NCI-H2081 (cell line): ENCODE data around the gene UBE2M.
"Not testable (repeated sequence)": the region's sequence is repeated elsewhere in the genome, so short reads cannot be mapped to it uniquely, and the experiment has no call there.

Experiments
- DNase-seq, 2 experiments: peaks; one replicate each; lab custom pipeline; 2025; lab: John Stamatoyannopoulos, UW

The UBE2M gene

DNA sequence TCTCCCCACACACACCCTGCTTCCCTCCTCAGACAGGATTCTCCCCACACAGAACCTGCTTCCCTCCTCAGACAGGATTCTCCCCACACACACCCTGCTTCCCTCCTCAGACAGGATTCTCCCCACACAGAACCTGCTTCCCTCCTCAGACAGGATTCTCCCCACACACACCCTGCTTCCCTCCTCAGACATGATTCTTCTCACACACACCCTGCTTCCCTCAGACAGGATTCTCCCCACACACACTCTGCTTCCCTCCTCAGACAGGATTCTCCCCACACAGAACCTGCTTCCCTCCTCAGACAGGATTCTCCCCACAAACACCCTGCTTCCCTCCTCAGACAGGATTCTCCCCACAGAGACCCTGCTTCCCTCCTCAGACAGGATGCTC is 19.2 kb downstream of the UBE2M start:
- not testable (repeated sequence) for DNase-seq

DNA sequence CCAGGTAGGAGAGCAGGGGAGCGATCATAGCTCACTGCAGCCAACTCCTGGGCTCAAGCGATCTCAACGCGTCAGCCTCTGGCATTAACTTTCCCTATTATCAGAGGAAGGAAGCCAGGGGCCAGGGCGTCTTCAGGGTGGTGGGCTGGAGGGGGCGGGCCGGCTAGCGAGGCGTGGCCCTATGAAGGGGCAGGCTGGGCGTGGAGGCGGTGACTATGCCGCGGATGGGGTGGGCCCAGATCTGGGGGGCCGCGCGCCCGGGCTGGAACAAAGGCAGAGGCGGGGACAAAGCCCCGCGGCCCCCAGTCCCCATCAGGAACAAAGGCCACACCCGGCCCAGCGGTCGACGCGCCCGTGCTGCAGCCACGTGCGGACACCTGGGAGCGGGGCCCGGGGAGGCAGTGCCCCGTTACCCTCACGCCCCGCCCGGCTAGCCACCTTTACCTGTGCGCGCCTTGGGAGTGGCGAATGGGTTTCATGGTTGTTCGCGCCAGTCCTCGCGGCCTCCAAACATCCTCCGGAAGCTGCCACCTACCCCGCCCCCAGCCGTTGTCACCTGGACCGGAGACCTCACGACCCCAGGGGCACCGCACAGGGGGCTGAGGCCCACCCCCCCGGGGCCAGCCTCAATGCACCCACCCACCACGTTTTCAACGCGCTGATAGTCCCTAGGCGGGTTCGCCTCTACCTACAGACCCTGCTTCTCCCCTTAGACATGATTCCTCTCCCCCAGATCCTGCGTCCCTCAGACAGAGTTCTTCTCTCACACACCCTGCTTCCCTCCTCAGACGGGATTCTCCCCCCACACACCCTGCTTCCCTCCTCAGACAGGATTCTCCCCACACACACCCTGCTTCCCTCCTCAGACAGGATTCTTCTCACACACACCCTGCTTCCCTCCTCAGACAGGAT is 19.9 kb downstream of the UBE2M start:
- DNase-seq = no peak

DNA sequence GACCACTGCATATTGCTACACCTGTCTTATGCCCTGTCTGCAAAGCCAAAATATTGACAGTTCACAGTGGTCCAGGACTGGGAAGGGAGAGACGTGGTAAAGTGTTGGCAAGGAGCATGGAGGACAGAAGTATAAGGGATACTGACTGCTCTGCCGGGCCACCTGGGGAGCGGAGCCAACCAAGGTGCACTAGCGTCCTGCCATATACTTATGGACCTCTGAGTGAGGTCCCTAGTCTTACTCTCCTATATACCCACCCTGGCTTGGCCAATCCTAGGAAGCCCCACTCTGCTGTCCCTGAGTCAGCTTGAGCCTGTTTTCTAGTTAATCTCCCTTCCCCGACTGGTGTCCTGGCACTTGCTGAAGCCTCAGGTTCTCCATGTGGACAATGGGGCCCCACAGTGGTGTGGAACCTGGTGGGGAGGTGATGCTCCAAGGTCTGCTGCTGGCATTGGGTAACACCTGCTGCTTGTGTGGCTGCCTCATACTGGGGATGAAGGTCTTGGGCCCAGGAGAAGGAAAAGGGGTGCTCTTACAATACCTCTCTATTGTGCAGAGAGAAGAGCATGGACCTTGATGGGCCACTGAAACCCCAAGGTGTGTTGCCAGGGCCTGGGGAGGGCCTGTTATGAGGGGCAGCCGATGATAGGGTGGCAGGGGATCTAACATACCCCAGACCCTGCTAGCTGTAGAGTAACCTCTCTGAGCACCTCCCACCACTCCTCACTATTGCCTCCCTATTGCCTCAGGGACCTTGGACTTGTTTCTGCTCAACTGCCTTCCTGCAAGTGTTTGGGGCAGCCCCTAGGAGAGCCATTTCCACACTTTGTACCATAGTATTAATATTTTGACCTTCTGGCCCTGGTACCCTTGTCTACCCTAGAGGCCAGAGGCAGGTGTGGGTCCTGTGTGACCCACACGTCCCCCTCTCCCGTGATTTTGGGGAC is 21.3 kb downstream of the UBE2M start:
- DNase-seq = no peak

DNA sequence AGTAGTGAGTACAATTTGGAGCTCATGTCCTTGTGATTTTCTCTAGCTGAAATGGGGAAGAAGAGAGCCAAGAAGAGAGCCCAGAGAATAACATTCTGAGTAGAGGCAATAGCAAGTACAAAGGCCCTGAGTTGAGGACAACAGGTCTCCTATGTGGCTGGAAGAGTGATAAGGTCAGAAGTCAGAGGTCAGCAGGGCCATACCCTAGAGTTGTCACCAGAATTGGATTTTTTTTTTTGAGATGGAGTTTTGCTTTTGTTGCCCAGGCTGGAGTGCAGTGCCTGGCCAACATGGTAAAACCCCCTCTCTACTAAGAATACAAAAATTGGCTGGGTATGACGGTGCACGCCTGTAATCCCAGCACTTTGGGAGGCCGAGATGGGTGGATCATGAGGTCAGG is 22.6 kb downstream of the UBE2M start:
- no peak for DNase-seq

DNA sequence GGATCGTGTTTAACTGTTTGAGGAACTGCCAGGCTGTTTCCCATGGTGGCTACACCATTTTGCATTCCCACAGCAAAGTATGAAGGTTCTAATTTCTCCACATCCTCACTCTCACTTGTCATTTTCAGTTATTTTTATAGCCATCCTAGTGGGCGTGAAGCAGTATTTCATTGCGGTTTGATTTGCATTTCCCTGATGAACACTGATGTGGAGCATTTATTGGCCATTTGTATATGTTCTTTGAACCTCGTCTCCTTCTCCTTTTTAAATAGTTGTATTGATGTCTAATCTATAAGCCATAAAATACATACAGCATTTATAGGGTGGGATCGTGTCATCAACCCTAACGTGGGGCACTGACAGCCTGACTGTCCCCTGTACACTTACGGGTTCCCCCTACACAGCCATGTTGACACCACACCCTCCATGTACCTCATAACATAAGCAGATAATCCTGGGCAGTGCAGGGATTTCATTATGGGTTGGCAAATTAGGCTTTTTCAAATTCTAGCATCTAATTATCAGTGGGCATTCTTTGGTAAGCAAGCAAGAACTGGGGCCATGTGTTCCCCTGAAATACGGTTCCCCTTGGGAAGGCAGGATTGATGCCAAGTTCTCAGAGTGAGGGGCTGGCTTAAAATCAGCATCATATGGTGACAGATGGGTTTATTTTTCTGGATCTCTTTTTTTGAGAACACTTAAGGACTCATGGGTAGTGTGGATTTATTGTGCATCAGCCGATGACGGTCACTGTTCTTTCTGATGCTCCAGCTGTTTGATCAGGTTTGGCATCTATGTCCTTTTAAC is 27.2 kb downstream of the UBE2M start:
- DNase-seq = no peak

DNA sequence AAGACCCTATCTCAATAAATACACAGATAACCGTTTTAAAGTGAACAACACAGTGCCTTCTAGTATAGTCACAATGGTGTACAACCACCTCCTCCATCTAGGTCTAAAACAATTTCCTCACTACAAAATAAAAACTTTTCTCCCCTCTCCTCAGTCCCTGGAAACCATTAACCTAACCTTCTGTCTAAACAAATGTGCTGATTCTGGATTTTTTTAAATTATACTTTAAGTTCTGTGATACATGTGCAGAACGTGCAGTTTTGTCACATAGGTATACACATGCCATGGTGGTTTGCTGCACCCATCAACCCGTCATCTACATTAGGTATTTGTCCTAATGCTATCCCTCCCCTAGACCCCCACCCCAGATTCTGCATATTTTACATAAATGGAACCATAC is 29.0 kb downstream of the UBE2M start:
- no peak for DNase-seq

DNA sequence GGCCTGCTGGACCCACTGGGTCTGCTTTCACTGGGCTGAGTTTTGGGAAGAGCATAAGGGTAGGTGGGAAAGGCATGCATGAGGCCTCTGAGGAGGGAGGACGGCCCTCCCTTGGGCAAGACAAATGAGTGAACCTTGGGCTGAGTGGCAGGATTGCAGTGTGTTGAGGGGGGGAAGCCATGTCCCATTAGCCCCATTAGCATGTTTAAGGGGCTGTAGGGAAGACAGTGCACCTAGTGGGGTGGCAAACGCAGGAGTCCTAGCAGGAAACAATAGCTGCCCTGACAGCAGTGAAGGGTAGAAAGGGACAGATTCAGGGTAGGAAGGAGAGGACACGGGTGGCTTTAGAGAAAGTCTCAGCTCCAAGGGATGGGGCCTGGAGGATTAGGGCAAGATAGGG is 35.7 kb downstream of the UBE2M start:
- DNase-seq = no peak

DNA sequence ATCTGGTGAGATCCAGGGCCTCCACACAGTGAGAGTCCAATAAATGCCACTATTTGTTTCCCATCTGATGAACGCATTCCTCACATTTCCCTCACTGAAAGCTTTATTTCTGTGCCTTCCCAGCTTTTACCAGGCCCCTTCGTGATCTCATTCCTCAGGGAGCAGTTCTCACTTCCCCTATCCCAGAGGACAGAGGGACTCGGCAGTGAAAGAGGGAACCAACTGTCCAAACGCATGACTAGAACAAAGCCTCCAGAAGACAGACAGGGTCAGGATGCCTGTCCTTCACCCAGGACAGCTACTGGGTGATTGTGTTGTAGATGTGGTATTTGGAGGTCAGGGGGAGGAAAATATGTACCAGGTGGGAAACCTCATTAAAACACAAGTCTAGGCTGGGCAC is 36.8 kb downstream of the UBE2M start:
- no peak for DNase-seq

DNA sequence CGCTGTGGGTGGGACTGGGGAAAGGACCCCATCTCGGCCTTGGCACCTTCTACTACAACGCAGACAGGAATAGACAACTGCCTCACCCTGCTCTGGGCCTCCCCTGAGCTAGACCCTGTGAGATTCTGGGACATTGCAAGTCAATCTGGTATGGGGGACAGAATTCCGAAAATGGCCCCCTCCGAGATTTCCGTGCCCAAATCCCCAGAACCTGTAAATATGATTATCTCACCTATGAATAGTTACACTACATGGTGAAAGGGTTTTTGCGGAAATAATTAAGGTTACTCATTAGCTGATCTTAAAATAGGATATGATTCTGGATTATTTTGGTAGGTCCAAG is 38.2 kb downstream of the UBE2M start:
- DNase-seq = no peak

DNA sequence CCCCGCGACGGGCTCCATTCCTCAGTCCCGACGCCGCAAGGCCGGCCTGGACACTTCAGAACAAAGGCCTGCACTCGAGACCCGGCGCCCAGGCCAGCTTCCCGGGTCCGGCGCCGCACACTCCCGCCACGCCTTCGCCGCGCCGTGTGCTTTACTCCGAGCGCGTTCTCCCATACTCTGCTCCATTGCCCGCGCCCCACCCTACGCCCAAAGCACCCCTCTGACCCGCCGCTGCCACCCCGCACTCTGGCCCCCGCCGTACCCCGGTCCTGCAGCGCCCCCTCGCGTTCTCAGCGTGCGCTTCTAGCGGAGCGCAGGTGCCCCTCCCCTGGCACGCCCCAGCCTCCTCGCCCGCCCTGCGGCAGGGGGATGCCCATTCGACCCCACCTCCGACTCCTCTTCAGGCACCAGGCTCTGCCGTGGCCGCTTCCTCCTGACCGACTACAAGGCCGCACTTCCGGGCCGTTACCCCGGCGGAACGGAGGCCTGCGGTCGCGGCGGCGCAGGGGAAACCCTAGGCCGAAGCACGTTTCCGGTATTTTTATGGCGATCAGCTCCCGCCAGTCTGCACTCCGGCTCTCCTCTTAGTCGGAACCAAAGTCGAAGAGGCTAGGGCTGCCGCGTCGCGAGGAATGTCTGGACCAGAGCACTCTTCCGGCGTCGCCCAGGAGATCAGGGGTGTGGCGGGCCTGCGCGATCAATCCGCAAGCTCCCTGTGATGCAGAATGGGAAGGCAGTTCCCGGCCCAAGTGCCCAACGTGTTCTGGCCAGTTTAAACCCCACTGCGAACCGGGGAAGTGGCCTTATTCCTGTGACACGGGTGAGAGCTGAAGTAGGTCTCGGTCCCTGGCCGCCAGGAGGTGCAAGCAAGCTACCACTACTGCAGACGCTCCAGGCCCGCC is 38.8 kb downstream of the UBE2M start, which contains the start of gene ZBTB45:
Gene ZBTB45, minus strand, starts transcription at position 456 of the 902 bp plus-strand sequence. CDS start 2,137 bp downstream, outside the sequence.
- DNase-seq = peak; percentile 95 to 97

DNA sequence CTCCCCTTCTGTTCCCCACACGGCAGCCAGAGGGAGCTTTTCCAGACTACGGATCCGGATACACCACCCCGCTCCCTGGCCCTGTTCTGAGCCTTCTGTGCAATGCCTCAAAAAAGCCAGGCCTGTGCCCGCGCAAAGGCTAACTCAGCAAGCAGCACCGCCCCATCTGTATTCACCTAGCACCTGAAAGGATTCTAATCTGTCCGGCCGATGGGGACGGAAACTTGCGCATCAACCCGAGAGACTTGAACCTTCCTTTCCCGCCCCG is 39.4 kb downstream of the UBE2M start:
- peak; percentile 47 to 60 for DNase-seq

DNA sequence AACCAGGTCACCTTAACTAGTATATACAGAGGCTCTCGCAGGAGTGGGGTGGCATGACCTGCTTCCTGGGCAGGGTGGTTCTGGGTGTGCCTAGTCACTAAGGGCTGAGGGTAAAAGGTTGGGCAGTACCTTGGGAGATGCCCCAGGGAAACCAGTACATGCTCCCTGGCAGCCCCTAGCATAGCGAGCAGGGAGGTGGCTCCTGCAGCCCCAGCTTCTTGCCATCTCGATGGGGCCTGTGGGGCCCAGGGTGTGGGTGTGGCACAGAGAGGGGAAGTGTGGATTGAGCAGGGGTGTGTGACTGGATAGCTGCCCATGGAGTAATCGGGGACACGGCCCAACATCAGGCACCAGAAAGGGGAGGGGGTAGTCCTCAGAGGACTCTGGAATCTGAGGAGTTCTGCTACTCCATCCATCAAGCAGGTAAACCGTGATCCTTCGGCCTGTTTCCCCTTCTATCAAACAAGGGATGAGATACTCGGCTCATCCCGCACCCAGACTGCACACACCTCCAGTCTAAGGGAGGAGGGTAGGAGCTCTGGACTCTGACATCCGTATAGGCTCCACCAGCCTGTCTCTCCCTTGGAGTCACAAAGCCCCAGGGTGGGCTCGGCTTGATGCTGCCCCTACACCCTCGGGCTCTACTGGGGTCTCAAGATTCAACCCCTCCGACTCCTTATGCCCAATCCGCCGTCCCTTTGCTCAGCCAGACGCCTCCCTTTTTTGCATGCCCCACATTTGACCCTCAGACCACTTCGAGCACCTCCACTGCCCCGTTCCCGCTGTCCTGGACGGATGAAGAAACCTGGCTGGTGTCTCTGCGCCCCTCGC is 39.9 kb downstream of the UBE2M start:
- DNase-seq = no peak

DNA sequence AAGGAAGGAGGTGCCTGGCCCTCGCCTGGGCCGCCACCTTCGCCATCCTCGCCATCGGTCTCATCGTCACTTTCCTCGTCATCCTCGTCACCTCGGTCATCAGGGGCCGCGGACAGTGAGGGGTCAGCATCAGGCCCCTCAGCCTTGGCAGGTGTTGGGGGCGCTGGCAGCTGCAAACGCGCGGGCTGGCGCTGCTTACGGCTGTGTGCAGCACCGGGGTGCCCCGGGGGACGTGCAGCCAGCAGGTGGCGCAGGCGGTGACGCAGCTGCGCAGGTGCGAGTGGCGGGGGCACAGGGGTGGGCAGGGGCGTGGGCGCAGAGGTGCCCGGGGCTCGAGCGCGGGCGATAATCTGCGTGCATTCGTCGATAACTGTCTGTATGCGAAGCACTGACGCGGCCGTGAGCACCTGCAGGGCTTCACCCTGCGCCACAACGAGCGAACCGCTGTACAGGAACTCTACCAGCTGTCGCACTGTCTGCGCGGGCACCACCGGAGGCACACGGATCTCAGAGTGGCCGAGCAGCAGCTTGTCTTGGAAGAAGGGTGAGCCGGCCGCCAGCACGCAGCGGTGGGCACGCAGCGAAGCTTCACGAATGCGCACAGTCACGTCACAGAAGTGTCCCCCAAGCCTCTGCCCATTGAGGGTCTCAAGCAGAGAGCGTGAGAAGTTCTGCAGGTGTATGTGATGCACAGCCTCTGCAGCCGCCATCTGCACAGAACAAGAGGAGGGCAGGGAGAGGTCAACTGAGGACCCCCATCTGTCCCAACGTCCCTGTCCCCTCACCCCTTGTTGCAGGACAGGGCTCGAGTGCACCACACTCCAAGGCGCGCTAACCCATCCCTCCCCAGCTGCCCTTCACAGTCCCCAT is 41.2 kb downstream of the UBE2M start:
- no peak for DNase-seq

DNA sequence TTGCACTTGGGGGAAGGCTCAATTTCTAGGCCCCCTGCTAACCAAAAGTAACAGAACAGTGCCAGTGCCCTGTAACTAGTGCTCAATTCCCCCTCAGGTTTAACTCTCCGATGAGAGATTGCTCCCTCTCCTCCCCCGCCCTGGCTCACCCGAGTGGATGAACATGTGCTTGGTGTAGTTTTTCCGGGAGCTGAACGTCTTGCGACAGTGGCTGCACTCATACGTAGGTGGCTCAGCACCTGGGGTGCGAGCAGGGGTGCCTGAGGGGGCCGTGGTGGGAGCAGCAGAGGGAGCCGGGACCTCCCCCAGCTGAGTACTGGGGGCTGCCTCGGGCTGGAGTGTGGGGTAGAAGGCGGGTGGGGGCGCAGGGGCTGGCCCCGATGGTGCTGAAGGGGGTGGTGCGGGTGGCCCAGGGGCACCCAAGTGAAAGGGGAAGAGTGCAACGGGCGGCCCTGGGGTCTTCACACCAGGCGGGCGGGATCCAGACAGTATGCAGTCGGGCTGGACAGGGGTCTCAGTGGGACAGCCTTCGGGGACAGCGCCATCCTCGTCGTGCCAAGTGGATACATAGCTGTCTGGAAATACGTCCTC is 42.1 kb downstream of the UBE2M start:
- DNase-seq = no peak

DNA sequence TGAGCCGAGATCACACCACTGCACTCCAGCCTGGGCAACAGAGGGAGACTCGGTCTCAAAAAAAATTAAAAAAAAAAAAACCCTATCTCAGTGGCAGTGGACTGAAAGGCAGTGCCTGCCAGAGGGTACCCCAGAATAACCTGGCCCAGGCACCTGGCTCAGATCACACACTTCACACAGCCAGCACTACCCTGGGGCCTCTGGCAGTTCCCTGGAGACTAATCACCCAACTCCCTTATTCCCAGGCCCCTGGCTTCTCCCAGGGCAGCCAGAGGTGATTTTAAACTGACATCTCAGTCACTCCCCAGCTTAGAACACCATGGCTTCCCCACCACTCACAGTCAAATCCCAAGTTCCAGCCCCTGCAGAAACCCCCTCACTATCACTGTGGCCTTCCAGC is 43.2 kb downstream of the UBE2M start:
- DNase-seq = no peak

DNA sequence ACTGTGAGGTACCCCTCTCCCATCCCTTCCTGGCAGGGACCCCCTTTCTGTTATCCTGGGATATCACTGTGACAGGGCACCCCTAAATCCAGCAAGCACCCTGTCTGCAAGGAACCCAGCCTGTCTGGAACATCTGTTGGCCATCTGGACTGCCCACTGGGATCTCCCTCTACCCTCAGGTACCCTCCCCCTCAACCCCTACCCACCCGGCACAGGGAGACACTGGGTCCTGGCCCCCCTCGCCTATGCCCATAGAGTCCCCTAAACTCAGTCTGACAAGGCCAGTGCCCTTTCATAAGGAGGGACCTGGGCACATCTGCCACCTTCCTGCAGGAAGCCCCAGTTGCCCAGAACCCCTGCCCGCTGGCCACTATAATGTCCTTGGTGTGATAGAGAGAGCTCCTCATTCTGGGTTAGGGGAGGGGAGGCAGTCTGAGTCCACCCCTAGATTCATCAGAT is 43.8 kb downstream of the UBE2M start:
- no peak for DNase-seq

DNA sequence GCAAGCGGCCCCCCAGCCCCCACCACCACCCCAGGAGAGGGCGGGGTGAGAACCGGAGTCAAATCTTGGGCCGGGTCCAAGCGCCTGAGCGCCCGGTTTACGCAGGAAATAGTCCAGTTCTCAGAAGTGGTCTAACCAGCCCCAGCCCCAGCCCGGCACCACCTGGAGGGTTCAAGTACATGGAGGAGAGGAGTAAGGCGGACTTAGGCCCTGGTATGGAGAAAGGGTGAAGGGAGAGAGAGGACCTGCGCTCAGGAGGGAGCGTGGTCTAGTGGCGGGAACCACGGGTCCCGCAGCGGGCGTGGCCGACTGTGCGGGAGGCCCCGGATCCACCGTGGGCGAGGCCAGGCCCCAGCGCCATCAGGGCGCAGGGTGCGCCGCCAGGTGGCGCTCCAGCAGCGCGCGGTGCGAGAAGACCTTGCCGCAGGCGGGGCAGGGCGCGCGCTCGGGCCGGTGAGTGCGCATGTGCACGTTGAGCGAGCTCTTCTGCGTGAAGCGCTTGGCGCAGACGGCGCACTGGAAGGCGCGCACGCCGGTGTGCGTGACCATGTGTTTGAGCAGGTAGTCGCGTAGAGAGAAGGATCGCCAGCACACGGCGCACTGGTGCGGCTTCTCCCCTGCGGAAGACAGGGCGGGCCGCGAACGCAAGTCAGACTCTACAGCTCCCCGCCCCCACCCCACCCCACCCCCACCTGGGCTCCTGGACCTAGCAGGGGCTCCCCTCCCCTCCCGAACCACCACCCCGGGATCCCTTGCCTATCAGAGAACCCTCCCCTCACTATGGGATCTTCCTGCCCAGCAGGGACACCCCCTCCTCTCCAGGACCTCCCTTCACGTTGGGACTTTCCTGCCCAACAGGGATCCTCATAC is 44.5 kb downstream of the UBE2M start:
- DNase-seq = peak; percentile 94

DNA sequence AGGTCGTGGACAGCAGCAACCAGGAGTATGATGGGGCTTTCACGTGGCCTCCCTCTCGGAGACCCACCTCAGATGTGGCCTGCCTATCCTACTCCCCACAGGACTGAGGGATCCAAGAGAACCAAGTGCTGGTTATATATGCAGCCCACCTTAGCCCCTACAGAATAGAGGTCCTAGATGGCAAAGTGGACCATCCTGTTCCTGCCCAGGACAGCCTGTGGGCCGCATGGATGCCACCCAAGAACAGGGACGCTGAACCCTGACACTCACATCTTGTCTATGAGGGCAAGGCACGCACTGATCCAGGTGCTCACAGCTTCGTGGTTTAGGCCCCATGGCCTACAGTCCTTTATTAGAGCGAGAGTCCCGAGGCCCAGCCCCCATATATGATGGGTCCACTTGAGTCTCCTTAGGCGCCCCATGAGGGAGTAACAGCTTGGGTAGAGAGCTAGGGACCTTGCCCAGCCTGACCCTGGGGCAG is 45.2 kb downstream of the UBE2M start:
- DNase-seq = no peak
